K562 treated with DMSO at 1 percent for 24 hours (cell line): ENCODE measurements around the gene GIGYF2. TPM values are rescaled to one million over a fixed set of nuclear protein-coding genes. Genes with fewer than 3 reads are reported as not detected.

Experiments used
- total RNA-seq: library from RNA; unstranded; fragments of 300-600 nt; gene quantifications from 2 replicates; pipeline ENCODE4 v1.2.3, GENCODE V29; 2022; ENCODE audit warnings: low read depth; ENCODE audit not compliant: insufficient read depth

GIGYF2 gene
- 21.4 and 25.8 TPM in 2 replicates for total RNA-seq

GRCh38 chr2:232697059-232697806, at the start of gene GIGYF2:
Gene GIGYF2 (plus strand): TSS chr2:232697331. CDS start chr2:232735198, 37,867 bp downstream.

GRCh38 chr2:232776435-232776834, 79.3 kb downstream of the GIGYF2 start, which contains the start of gene KCNJ13:
Gene KCNJ13 (minus strand): TSS chr2:232776565. CDS start chr2:232771362, 5,203 bp downstream.

GRCh38 chr2:232870018-232870765, 173.1 kb downstream of the GIGYF2 start, which contains the start of gene SNORC:
Gene SNORC (plus strand): TSS chr2:232870264. CDS start chr2:232870342, 78 bp downstream.

Other genes with a start within 250 kb of the GIGYF2 start
- not detected in 2 replicates for gene ALPI, start 241.2 kb upstream of the GIGYF2 start, total RNA-seq
- gene ECEL1, start 209.5 kb upstream of the GIGYF2 start, total RNA-seq = not detected in 2 replicates
- gene PRSS56, start 176.9 kb upstream of the GIGYF2 start, total RNA-seq = not detected in 2 replicates
- gene CHRND, start 171.2 kb upstream of the GIGYF2 start, total RNA-seq = not detected in 2 replicates
- not detected in 2 replicates for gene CHRNG, start 157.6 kb upstream of the GIGYF2 start, total RNA-seq
- gene TIGD1, start 146.8 kb upstream of the GIGYF2 start, total RNA-seq = 1.5 and 2.9 TPM in 2 replicates
- 54.3 and 60.6 TPM in 2 replicates for gene EIF4E2, start 146.6 kb upstream of the GIGYF2 start, total RNA-seq
- gene EFHD1, start 63.7 kb upstream of the GIGYF2 start, total RNA-seq = 29.9 and 31.4 TPM in 2 replicates
- not detected in 2 replicates for gene KCNJ13, start 79.2 kb downstream of the GIGYF2 start, total RNA-seq
- gene SNORC, start 172.9 kb downstream of the GIGYF2 start, total RNA-seq = 6.3 and 6.6 TPM in 2 replicates